PFSK-1 (cell line): Measurements from ENCODE around the gene SATB2.

Source experiments
- FOXP2 ChIP-seq: optimal IDR thresholded peaks from 2 replicates; pipeline ENCODE3; 2011; ENCODE audit warnings: borderline replicate concordance, control low read depth, inconsistent platforms; ENCODE audit not compliant: insufficient read depth; ENCODE audit errors: extremely low read length, extremely low read depth
- POLR2AphosphoS5 ChIP-seq: IDR thresholded peaks from 2 replicates; pipeline ENCODE4 v1.6.1; 2012; ENCODE audit warnings: low read depth, mild to moderate bottlenecking, control low read depth, low read length, moderate library complexity
- REST ChIP-seq, 2 experiments: IDR thresholded peaks; 2 replicates each; pipeline versions ENCODE4 v1.6.1 to v1.8.0; 2011 to 2012; ENCODE audit warnings: low read depth in 2 of 2, low read length in 2 of 2, control low read depth in 1 of 2, inconsistent platforms in 1 of 2, mild to moderate bottlenecking in 1 of 2, moderate library complexity in 1 of 2; ENCODE audit not compliant: insufficient read depth in 1 of 2
- SIN3A ChIP-seq: IDR thresholded peaks from 2 replicates; pipeline ENCODE4 v1.6.1; 2012; ENCODE audit warnings: mild to moderate bottlenecking, low read length, moderate library complexity, borderline replicate concordance; ENCODE audit not compliant: insufficient read depth
- TAF1 ChIP-seq: IDR thresholded peaks from 2 replicates; pipeline ENCODE4 v1.6.1; 2012; ENCODE audit warnings: low read length, control low read depth, borderline replicate concordance; ENCODE audit not compliant: insufficient read depth

SATB2 gene

GRCh38 chr2:199470361-199470671 lies 12.6 kb upstream of the SATB2 start:
- TF ChIP-seq REST (IDR thresholded peaks at IDR 0.05; ENCODE audit: insufficient read depth in 1 of 2, low read depth in 2 of 2, low read length in 2 of 2) (no peak), SIN3A (no peak), FOXP2 (no peak), POLR2AphosphoS5 (no peak), TAF1 (no peak)

- TF ChIP-seq POLR2AphosphoS5 (no peak), SIN3A (no peak), REST (IDR thresholded peaks at IDR 0.05; ENCODE audit: insufficient read depth in 1 of 2, low read depth in 2 of 2, low read length in 2 of 2) (no peak), TAF1 (no peak), FOXP2 (no peak)
Measured at GRCh38 chr2:199469514-199470360, 12.0 kb upstream of the SATB2 start.

GRCh38 chr2:199468561-199469513 lies 11.1 kb upstream of the SATB2 start:
- TF ChIP-seq POLR2AphosphoS5 (no peak), FOXP2 (no peak), TAF1 (no peak), SIN3A (no peak)

- no peak for TF ChIP-seq REST (IDR thresholded peaks at IDR 0.05; ENCODE audit: insufficient read depth in 1 of 2, low read depth in 2 of 2, low read length in 2 of 2)
- TF ChIP-seq TAF1 = no peak
- no peak for TF ChIP-seq FOXP2
- TF ChIP-seq SIN3A = no peak
- TF ChIP-seq POLR2AphosphoS5 = no peak
Measured at GRCh38 chr2:199467066-199467822, 9.5 kb upstream of the SATB2 start.

- TF ChIP-seq FOXP2 (no peak), POLR2AphosphoS5 (no peak), TAF1 (no peak), REST (IDR thresholded peaks at IDR 0.05; ENCODE audit: insufficient read depth in 1 of 2, low read depth in 2 of 2, low read length in 2 of 2) (no peak), SIN3A (no peak)
Measured at GRCh38 chr2:199466692-199467065, 8.9 kb upstream of the SATB2 start.
